ENCODE measurements around the gene TPPP3.

Gene TPPP3

GRCh38 chr16:67393111-67393787 is at the start of gene TPPP3:
TPPP3 (minus strand) TSS chr16:67393498; CDS start chr16:67391111, 2,387 bp downstream.
- peak; percentile 60 to 66 for DNase-seq

GRCh38 chr16:67442581-67443255 is 49.4 kb upstream of the TPPP3 start:
- no peak for DNase-seq

- DNase-seq: no peak
Measured at GRCh38 chr16:67441907-67442306, 48.6 kb upstream of the TPPP3 start.

- no peak for DNase-seq
Measured at GRCh38 chr16:67441271-67441753, 48.0 kb upstream of the TPPP3 start.

GRCh38 chr16:67438824-67439393 is 45.6 kb upstream of the TPPP3 start:
- no peak for DNase-seq

- DNase-seq: no peak
Measured at GRCh38 chr16:67438098-67438791, 44.9 kb upstream of the TPPP3 start.

- no peak for DNase-seq
Measured at GRCh38 chr16:67437513-67437912, 44.2 kb upstream of the TPPP3 start.

- DNase-seq: no peak
Measured at GRCh38 chr16:67436640-67437193, 43.4 kb upstream of the TPPP3 start.

GRCh38 chr16:67435758-67436164 is 42.5 kb upstream of the TPPP3 start:
- DNase-seq: no peak

GRCh38 chr16:67433131-67433719 is 39.9 kb upstream of the TPPP3 start:
- no peak for DNase-seq

GRCh38 chr16:67432506-67432890 is 39.2 kb upstream of the TPPP3 start:
- no peak for DNase-seq

- no peak for DNase-seq
Measured at GRCh38 chr16:67431775-67432505, 38.6 kb upstream of the TPPP3 start.

GRCh38 chr16:67430977-67431774 is 37.9 kb upstream of the TPPP3 start, which contains the start of gene HSD11B2:
HSD11B2 (plus strand) TSS chr16:67431121; CDS start chr16:67431249, 128 bp downstream.
- peak; percentile 45 to 57 for DNase-seq

- DNase-seq: peak; percentile 56 to 65
Measured at GRCh38 chr16:67430504-67430976, 37.2 kb upstream of the TPPP3 start.

GRCh38 chr16:67429799-67430503 is 36.7 kb upstream of the TPPP3 start:
- peak in 1 of 2 experiments; percentile 28 for DNase-seq

- no peak for DNase-seq
Measured at GRCh38 chr16:67429053-67429798, 35.9 kb upstream of the TPPP3 start.

- DNase-seq: peak; percentile 72 to 76
Measured at GRCh38 chr16:67428146-67428731, 34.9 kb upstream of the TPPP3 start.

GRCh38 chr16:67426950-67427349 is 33.7 kb upstream of the TPPP3 start:
- no peak for DNase-seq

- DNase-seq: no peak
Measured at GRCh38 chr16:67426022-67426421, 32.7 kb upstream of the TPPP3 start.

Data from activated T-cell treated with anti-CD3 and anti-CD28 coated beads, Interleukin-2, amount 50 U/mL, for 48 hours (primary cell).